GM10266 (cell line): ENCODE results near the gene ARPIN.
"Not testable (repeated sequence)": the region's sequence is repeated elsewhere in the genome, so short reads cannot be mapped to it uniquely, and the experiment has no call there.

Source experiments
- DNase-seq: peaks from one replicate; pipeline ENCODE4 v3.0.0; 2012; ENCODE audit errors: extremely low spot score
- TF ChIP-seq, protein P1 (sequence below): IDR thresholded peaks from 2 replicates; pipeline ENCODE4 v1.5.1; 2012; ENCODE audit warnings: mild to moderate bottlenecking, low read depth; ENCODE audit not compliant: control insufficient read depth, insufficient read depth; ENCODE audit errors: missing control alignments

The ARPIN gene

DNA sequence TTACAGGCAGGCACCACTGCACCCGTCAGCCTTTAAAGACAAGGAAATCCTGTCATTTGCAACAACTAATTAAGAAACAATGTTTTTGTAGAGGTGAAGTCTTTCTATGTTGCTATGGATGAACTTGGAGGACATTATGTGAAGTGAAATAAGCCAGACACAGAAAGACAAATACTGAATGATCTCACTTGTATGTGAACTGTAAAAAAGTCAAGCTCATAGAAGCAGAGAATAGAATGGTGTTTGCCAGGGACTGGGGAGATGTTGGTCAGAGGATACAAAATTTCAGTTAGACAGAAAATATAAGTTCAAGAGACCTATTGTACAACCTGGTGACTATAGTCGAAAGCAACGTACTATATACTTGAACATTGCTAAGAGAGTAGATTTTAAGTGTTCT, 27.2 kb upstream of the ARPIN start:
- no peak for DNase-seq
- TF ChIP-seq, protein P1, sequence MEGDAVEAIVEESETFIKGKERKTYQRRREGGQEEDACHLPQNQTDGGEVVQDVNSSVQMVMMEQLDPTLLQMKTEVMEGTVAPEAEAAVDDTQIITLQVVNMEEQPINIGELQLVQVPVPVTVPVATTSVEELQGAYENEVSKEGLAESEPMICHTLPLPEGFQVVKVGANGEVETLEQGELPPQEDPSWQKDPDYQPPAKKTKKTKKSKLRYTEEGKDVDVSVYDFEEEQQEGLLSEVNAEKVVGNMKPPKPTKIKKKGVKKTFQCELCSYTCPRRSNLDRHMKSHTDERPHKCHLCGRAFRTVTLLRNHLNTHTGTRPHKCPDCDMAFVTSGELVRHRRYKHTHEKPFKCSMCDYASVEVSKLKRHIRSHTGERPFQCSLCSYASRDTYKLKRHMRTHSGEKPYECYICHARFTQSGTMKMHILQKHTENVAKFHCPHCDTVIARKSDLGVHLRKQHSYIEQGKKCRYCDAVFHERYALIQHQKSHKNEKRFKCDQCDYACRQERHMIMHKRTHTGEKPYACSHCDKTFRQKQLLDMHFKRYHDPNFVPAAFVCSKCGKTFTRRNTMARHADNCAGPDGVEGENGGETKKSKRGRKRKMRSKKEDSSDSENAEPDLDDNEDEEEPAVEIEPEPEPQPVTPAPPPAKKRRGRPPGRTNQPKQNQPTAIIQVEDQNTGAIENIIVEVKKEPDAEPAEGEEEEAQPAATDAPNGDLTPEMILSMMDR = no peak

DNA sequence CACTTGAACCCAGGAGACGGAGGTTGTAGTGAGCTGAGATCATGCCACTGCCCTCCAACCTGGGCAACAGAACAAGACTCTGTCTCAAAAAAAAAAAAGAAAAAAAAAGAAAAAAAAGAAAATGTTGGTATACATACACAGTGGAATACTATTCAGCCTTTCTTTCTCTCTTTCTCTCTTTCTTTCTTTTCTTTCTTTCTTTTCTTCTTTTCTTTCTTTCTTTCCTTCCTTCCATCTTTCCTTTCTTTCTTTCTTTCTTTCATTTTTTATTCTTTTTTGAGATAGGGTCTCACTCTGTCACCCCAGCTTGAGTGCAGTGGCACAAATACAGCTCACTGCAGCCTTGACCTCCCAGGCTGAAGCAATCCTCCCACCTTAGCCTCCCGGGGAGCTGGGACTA, 26.6 kb upstream of the ARPIN start:
- DNase-seq = not testable (repeated sequence)

DNA sequence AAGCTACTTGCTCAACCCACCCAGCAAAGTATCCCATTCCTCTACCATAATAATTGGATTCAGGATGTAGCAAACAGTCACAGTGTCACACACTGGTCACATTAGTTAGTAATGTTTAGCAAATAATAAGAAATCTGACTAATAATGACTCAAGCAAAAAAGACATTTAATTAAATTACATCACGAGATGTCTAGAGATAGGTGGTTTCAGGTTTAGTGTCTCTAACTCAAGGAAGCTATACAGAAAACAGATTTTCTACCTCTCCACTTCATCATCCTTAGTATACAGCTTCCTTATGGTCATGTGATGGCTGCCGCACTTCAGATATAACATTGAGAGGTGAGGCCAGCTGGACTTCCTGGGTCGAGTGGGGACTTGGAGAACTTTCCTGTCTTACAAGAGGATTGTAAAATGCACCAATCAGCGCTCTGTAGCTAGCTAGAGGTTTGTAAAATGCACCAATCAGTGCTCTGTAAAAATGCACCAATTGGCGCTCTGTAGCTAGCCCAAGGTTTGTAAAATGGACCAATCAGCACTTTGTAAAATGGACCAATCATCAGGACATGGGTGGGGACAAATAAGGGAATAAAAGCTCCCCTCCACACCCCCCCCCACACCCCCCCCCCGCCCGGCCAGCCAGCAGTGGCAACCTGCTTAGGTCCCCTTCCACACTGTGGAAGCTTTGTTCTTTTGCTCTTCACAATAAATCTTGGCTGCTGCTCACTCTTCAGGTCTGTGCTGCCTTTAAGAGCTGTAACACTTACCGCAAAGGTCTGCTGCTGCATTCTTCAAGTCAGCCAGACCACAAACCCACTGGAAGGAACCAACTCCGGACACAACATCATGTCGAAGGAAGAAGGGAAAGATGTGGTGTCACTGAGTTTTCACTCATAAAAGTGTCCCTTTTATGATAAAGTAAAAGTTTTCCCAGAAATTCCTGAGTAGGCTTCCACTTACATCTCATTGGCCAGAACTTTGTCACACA, 24.9 kb upstream of the ARPIN start:
- TF ChIP-seq, protein P1 = no peak
- DNase-seq = no peak

DNA sequence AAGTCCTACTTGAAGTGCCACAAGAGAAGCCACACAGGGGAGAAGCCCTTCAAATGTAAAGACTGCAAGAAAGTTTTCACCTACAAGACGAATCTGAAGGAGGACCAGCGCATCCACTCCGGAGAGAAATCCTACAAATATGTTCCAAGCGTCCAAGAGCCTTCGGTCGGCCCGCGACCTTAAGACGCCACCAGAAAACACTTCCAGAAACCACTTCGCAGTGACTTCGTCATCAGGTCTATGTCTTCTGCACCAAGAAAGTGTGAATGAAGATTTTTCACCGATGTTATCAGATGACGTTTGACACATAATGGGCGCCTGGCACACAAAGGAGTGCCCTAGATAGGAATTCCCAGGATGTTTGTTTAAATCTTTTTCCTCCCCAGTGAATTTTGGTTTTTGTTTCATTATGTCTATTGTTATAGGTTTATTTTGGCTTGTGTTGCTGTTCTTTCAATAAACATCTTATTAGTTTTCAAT, 24.1 kb upstream of the ARPIN start:
- no peak for DNase-seq
- TF ChIP-seq, protein P1 = no peak

DNA sequence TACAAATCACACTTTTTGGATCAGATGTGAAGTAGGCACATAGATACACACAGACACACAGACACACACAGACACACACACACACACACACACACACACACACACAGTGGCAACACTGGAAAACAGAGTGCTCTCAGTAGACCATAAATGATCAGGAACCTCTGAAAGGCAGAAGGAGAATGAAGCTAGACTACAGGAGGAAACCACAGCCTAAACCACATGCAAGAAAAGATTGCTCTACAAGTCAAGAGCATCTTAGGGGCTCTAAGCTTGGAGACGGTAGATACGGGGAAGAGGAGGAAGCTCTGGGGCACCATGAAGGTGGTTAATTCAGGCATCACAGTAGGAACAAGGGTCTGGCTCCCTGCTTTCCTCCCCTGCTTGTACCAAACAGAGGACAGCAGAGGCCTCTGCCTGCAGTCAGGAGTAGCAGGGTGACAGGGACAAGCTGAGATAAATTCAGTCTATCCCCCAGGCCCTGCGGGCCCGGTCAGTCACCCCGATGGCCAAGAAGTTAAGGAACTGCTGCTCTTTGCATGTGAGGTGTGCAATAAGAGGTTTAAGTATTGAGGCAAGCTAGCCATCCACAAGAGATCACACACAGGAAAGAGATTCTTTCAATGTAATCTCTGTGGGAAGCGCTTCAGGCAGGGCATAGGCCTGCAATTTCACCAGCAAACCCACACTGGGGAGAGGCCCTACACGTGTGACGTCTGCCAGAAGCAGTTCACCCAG, 23.5 kb upstream of the ARPIN start:
- no peak for DNase-seq
- TF ChIP-seq, protein P1 = no peak

DNA sequence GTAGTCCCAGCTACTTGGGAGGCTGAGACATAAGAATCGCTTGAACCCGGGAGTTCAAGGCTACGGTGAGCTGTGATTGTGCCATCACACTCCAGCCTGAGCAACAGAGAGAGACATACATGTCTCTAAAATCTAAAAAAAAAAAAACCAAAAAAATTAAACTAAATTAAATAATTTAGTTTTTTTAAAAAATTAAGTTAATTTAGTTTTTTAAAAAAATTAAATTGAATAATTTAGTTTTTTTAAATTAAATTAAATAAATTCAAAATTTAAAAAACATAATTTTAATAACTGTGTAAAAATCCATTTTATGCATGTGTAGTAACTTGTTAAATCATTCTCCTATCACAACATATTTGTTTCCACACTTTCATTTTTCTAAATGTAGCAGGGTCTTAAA, 20.1 kb upstream of the ARPIN start:
- no peak for DNase-seq
- TF ChIP-seq, protein P1 = no peak

DNA sequence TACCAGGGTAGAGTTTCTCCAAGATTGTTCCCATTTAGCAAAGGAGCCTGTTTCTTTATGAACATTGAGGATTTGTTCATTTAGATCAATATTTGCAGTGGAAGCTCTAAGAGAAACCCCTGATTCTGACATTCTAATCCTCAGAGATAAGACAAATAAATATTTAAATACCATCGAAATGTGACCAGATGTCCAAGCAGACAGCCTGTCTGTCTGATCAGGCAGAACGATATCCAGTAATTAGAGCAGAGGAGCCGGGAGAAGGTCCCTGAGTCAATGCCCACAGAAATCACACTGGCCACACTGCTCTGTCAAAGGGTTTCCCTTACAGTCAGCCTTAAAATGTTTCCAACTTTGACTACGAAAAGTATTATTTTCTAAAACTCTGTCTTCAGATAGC, 15.7 kb upstream of the ARPIN start:
- DNase-seq = no peak
- TF ChIP-seq, protein P1 = no peak
